ENCODE data around the gene DNASE2B. TPM values are rescaled to one million over a fixed set of nuclear protein-coding genes. Genes with fewer than 3 reads are reported as not detected.

Gene DNASE2B
- total RNA-seq, 1 donor = not detected

DNA sequence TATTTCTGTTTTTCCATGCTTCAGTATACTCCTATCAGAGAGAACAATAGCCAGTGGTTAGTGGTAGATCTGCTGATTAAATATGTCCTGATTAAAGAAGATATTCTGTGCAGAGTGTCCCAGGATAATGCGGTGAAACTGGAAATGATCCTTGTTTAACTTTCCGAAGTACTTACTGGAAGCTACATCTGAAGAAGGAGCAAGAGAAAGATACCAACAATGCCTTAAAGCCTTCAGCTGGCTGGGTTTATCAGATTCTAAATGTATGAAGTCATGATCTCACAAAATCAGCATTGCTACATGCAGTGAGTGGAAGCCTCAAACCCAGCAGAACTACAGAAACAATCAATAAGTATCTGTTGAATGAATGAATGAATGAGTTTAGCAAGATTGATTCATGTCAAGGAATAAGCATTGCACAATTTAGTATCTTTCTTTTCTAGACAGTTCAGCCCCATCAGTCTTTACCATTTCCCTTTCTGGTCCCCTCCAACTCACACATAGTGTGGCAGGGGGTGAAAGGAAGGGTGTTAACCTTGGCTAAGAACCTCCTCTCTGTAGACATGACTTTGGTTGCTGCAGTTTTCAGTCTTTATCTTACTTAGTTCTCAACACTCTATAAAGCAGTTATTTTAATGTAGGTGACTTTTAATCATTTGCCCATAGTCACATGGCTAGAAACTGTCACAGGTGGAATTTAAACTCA lies 24.7 kb upstream of the DNASE2B start:
- peak; percentile 55 for DNase-seq (ENCODE audit: low read depth)
- H3K4me3 ChIP-seq (ENCODE audit: low read depth, low read length) = no peak overlapping the region
- TF ChIP-seq, protein P1, sequence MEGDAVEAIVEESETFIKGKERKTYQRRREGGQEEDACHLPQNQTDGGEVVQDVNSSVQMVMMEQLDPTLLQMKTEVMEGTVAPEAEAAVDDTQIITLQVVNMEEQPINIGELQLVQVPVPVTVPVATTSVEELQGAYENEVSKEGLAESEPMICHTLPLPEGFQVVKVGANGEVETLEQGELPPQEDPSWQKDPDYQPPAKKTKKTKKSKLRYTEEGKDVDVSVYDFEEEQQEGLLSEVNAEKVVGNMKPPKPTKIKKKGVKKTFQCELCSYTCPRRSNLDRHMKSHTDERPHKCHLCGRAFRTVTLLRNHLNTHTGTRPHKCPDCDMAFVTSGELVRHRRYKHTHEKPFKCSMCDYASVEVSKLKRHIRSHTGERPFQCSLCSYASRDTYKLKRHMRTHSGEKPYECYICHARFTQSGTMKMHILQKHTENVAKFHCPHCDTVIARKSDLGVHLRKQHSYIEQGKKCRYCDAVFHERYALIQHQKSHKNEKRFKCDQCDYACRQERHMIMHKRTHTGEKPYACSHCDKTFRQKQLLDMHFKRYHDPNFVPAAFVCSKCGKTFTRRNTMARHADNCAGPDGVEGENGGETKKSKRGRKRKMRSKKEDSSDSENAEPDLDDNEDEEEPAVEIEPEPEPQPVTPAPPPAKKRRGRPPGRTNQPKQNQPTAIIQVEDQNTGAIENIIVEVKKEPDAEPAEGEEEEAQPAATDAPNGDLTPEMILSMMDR (IDR thresholded peaks at IDR 0.05; ENCODE audit: insufficient read depth, low read length) = no peak

DNA sequence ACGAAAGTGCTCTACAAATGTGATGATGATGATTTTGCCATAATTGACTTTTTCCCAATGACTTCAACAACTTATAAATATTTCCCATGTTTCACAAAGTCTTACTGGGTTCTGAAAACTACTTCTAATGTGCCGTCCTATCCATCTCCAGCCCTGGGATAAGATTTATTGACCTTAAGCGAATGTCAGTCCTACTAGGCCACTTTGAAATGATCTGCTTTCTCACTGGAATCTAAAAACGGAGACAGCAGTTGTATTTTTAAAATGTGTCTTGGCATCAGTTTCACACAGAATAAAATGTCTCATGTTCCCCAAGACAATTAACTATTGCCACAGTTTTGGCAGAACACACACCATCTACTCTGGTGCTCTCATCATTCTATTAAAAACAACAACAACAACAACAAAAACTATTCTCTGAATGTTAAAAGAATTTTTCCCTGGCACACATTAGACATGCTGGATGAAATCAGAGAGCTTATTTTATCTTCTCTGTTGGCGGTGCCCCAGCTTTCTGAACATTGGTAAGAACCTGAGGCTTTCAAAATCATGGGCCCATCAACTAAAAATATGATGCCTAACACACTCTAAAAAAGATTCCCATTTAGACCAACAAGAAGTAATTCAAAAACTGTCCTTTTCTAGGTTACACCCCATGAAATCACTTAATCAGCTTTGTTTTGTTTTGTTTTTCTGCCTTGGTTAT lies 23.1 kb upstream of the DNASE2B start:
- H3K4me3 ChIP-seq (ENCODE audit: low read depth, low read length) = no peak overlapping the region
- DNase-seq (ENCODE audit: low read depth) = peak; percentile 59
- TF ChIP-seq, protein P1 (IDR thresholded peaks at IDR 0.05; ENCODE audit: insufficient read depth, low read length) = no peak

DNA sequence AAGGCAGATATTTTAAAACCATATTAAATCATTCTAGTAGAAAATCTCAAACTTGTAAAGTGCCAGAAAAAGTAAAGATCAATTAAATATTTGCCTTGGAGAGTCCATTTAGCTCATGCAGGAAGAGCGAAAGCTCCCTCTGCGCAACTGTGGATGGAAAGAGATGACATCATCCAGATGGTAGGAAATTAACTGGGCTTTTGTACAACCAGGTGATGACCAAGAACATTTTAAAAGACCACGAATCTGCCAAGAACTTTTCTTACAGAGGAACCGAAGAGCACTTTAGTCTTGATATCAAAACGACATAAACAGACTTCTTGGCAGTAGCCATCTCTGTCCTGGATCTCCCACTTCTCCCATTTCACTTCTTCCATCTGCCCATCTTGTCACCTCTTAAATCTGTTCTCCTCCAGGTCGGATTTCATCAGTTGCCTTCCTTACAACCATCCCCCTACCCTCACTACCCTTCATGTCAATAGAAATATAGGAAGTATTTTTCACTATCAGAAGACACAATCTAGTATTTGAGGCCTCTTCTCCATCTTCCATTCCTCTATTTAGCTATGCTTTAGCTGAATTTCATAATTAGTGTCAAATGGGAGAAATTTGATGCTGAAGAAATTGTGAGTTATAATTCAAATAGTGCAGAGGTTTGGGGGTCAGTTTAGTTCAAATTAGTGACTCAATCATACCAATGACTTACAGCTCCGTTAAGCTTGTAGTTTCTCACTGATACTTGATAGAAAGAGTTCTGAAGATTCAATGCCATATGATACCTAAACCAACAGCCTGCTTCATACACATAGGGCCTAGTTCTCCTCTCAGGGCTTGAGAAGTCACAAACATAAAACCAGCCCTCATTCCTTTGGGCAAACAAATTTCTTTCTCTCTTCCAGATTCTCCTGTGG lies 22.0 kb upstream of the DNASE2B start:
- no peak overlapping the region for H3K4me3 ChIP-seq (ENCODE audit: low read depth, low read length)
- TF ChIP-seq, protein P1 (IDR thresholded peaks at IDR 0.05; ENCODE audit: insufficient read depth, low read length) = no peak

DNA sequence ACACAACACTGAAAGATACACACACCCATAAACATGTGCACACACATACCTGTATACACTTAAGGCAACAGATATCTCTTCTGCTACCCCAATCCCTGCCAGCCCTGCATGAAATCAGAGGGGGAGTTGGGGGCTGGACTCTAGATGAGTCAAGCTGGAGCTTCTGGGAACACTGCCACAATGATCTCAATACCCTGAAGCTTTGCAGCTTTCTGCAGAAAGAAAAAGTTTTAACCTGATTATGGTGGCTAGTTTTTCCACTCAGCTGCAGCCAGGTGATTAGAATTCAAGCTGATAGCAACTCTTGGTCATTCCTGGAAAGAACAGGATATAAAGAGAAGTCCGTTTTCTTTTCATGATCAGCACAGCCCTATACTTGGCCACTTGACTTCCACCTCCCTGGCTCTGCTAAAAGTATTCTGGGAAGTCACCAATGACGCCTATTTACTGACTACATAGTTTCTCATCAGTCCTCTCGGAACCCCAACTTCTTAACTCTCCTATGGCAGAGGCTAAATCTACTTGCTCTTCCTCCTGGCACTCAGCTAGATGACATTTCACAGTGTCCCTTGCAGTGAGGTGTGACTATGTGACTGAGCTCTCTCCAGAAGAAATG lies 20.7 kb upstream of the DNASE2B start:
- DNase-seq (ENCODE audit: low read depth) = peak; percentile 89

More for the DNA sequence above, 22.0 kb upstream of the DNASE2B start:
- DNase-seq (ENCODE audit: low read depth) = no peak

DNA sequence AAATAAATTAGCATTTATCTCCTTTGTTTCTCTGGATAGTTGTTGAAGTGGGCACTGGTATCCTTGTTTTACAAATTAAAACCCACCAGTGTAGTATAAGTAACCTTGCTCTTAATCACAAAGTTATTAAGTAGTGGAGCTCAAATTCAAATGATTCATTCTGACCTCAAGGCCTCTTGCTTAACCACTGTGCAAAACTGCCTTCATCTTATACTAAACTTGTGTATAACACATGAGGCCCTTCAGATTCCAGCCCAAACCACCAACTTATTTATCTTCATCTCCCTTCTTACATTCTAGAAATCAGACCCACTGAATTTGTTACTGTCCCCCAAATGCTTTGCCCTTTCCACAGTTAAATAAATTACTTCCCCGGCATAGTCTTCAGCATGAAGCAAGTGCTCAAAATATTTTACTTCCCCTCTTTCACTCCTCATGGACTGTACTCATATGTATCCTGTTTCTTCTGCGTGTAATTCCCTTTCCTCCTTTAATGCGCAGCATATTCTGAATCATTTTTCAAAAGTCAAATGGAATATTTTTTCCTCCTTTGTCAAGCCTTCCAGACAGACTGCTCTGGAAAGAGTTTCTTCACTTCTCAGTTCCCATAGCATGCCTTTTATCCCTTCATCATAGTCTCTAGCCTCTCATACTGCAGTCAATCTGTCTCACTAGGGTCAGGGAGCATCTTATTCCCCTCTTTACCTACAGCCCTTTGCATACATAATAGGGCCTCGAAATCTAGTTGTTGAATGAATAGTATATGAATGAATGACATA lies 19.0 kb upstream of the DNASE2B start:
- TF ChIP-seq, protein P1 (IDR thresholded peaks at IDR 0.05; ENCODE audit: insufficient read depth, low read length) = no peak
- H3K4me3 ChIP-seq (ENCODE audit: low read depth, low read length) = no peak overlapping the region
- DNase-seq (ENCODE audit: low read depth) = peak; percentile 78

More for the DNA sequence above, 20.7 kb upstream of the DNASE2B start:
- TF ChIP-seq, protein P1 (IDR thresholded peaks at IDR 0.05; ENCODE audit: insufficient read depth, low read length) = no peak
- H3K4me3 ChIP-seq (ENCODE audit: low read depth, low read length) = no peak overlapping the region

DNA sequence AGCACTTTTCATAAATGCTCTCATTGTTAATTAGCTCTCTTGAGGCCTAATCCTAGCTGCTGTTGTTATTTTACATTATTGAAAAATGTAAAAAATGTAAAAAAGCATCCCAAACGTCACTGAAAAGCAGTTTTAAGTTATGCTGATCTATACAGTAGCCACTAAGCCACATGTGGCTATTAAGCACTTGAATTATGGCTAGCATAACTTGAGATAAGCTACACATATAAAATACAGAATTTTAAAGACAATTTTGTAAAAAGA lies 18.4 kb upstream of the DNASE2B start:
- no peak overlapping the region for H3K4me3 ChIP-seq (ENCODE audit: low read depth, low read length)
- TF ChIP-seq, protein P1 (IDR thresholded peaks at IDR 0.05; ENCODE audit: insufficient read depth, low read length) = no peak
- DNase-seq (ENCODE audit: low read depth) = no peak

All from fibroblast of the aortic adventitia (primary cell).